Skeletal muscle cell (primary cell): ENCODE measurements around the gene EFEMP2.
"Not testable (repeated sequence)": the region's sequence is repeated elsewhere in the genome, so short reads cannot be mapped to it uniquely, and the experiment has no call there.

ENCODE experiments used
- DNase-seq: peaks from one replicate; pipeline ENCODE4 v3.0.0-alpha.2; 2010; ENCODE audit warnings: low read depth
- H3K4me3 ChIP-seq: 2 replicates; pipeline ENCODE4 v1.5.1; 2011; ENCODE audit warnings: low read depth, mild to moderate bottlenecking, control low read depth, low read length, moderate library complexity

EFEMP2 gene

GRCh38 chr11:65903068-65903481, 30.5 kb upstream of the EFEMP2 start:
- no peak for DNase-seq
- no peak overlapping the region for H3K4me3 ChIP-seq

GRCh38 chr11:65900899-65901180, 28.2 kb upstream of the EFEMP2 start:
- peak overlapping the region; percentile 85 for H3K4me3 ChIP-seq
- no peak for DNase-seq

- peak; percentile 86 for DNase-seq
- H3K4me3 ChIP-seq, result peak within 1 kb of the TSS; percentile 85
These were observed 27.7 kb upstream of the EFEMP2 start, which contains the start of gene FOSL1 for GRCh38 chr11:65900125-65900898. TSS of gene FOSL1 (minus strand) at chr11:65900388. CDS start at chr11:65900339, 49 bp downstream.

GRCh38 chr11:65899356-65900124, 26.9 kb upstream of the EFEMP2 start:
- DNase-seq, result no peak
- H3K4me3 ChIP-seq, result peak overlapping the region; percentile 85

- peak overlapping the region; percentile 85 for H3K4me3 ChIP-seq
- DNase-seq, result no peak
These were observed 26.2 kb upstream of the EFEMP2 start for GRCh38 chr11:65898656-65899355.

GRCh38 chr11:65897020-65897471, 24.4 kb upstream of the EFEMP2 start:
- DNase-seq, result no peak
- H3K4me3 ChIP-seq, result peak overlapping the region; percentile 9

GRCh38 chr11:65896034-65896999, 23.7 kb upstream of the EFEMP2 start:
- H3K4me3 ChIP-seq, result peak overlapping the region; percentile 9
- DNase-seq, result no peak

- no peak for DNase-seq
- no peak overlapping the region for H3K4me3 ChIP-seq
These were observed 22.9 kb upstream of the EFEMP2 start for GRCh38 chr11:65895482-65895981.

GRCh38 chr11:65894034-65894591, 21.5 kb upstream of the EFEMP2 start:
- DNase-seq, result no peak
- no peak overlapping the region for H3K4me3 ChIP-seq

GRCh38 chr11:65892661-65893317, 20.2 kb upstream of the EFEMP2 start:
- DNase-seq, result no peak
- no peak overlapping the region for H3K4me3 ChIP-seq

- DNase-seq, result not testable (repeated sequence)
- peak overlapping the region; percentile 62 for H3K4me3 ChIP-seq
These were observed 19.5 kb upstream of the EFEMP2 start for GRCh38 chr11:65892137-65892540.

GRCh38 chr11:65891219-65892136, 18.9 kb upstream of the EFEMP2 start:
- DNase-seq, result no peak
- H3K4me3 ChIP-seq, result peak overlapping the region; percentile 62

GRCh38 chr11:65890324-65891218, 18.0 kb upstream of the EFEMP2 start, which contains the start of gene CCDC85B:
TSS of gene CCDC85B (plus strand) at chr11:65890673. CDS start at chr11:65890784, 111 bp downstream.
- H3K4me3 ChIP-seq, result peak within 1 kb of the TSS; percentile 62
- DNase-seq, result peak; percentile 87

- DNase-seq, result peak; percentile 90
- H3K4me3 ChIP-seq, result peak within 1 kb of the TSS; percentile 83
These were observed 15.7 kb upstream of the EFEMP2 start, which contains the start of gene FIBP for GRCh38 chr11:65888163-65888814. TSS of gene FIBP (minus strand) at chr11:65888471. CDS start at chr11:65888418, 53 bp downstream.

- peak overlapping the region; percentile 83 for H3K4me3 ChIP-seq
- no peak for DNase-seq
These were observed 15.1 kb upstream of the EFEMP2 start for GRCh38 chr11:65887723-65888162.
